ENCODE data around the gene SMARCC2. TPM values are rescaled to one million over a fixed set of nuclear protein-coding genes. Genes with fewer than 3 reads are reported as not detected.
A peak's percentile ranks its signal among the peaks of the same experiment; 100 is the strongest.

The SMARCC2 gene
- total and polyA plus RNA-seq, 9 of the 15 experiments (the other 6 are each of a cell fraction or from before 2014, with no cell fraction given): 11.9 to 86.0 (median 36.6) TPM

- TF ChIP-seq CBX1 (IDR thresholded peaks at IDR 0.05; ENCODE audit: low read depth) (peak; percentile 86; the same call in 1 of the 2 replicates), POLR2H (tag; IDR thresholded peaks at IDR 0.05; ENCODE audit: low read depth) (peak; percentile 55), ZNF408 (CRISPR knock-in tag; IDR thresholded peaks at IDR 0.05; ENCODE audit: low read depth) (no peak), C11orf30 (IDR thresholded peaks at IDR 0.05; ENCODE audit: low read depth) (no peak), ZNF830 (CRISPR knock-in tag; IDR thresholded peaks at IDR 0.05) (peak; percentile 50; the same call in 1 of the 2 replicates), LARP7 (IDR thresholded peaks at IDR 0.05) (no peak), U2AF1 (optimal IDR thresholded peaks at IDR 0.05; ENCODE audit: low read depth, low read length) (peak; percentile 51), RFX5 (IDR thresholded peaks at IDR 0.05; ENCODE audit: low read depth, low read length) (no peak), ZBTB33 (CRISPR knock-in tag; IDR thresholded peaks at IDR 0.05) (no peak), ZNF668 (CRISPR knock-in tag; IDR thresholded peaks at IDR 0.05) (no peak), RB1 (IDR thresholded peaks at IDR 0.05; ENCODE audit: low read depth) (peak; percentile 37; the same call in 1 of the 2 replicates)
These were observed 59.9 kb downstream of the SMARCC2 start (continued) for GRCh38 chr12:56129206-56129941.

Measured in K562 (cell line).